GM12878 (cell line): ENCODE data around the gene SIN3A. TPM values are rescaled to one million over a fixed set of nuclear protein-coding genes. Genes with fewer than 3 reads are reported as not detected.
"Not testable (repeated sequence)": the region's sequence is repeated elsewhere in the genome, so short reads cannot be mapped to it uniquely, and the experiment has no call there.

ENCODE experiments used
- ATAC-seq: fragments of 200-7000 bp; cut with Tn5 transposase; 3 replicates; pipeline ENCODE4 v1.9.1; 2020; ENCODE audit warnings: mild to moderate bottlenecking, moderate library complexity
- BruUV-seq: library from RNA; stranded (reverse); fragments of 400-500 nt; replicated peaks from 2 replicates; lab custom pipeline; 2021; lab: Mats Ljungman, UMichigan
- CTCF ChIA-PET: fragments of 300-600 bp; sonication (Branson Sonifier 250); formaldehyde crosslinking; extraction: SDS; loops from one replicate; lab custom pipeline; 2021; ENCODE audit warnings: inconsistent platforms; lab: Yijun Ruan, JAX
- POLR2A ChIA-PET: fragments of 350-600 bp; formaldehyde crosslinking; extraction: SDS; loops from one replicate; lab custom pipeline; 2021; ENCODE audit warnings: inconsistent platforms; lab: Charles Lee
- RAD21 ChIA-PET: fragments of 300-600 bp; sonication (Branson Sonifier 250); formaldehyde crosslinking; loops from one replicate; lab custom pipeline; 2023; ENCODE audit warnings: antibody characterized with exemption; ENCODE audit not compliant: unreplicated experiment; lab: Charles Lee
- SMC1A ChIA-PET: fragments of 300-600 bp; sonication (Branson Sonifier 250); formaldehyde crosslinking; loops from one replicate; lab custom pipeline; 2023; ENCODE audit not compliant: unreplicated experiment, uncharacterized antibody; lab: Charles Lee
- DNase-seq: peaks from one replicate; pipeline ENCODE4 v3.0.0-alpha.2; 2011; ENCODE audit warnings: low read depth, low spot score
- FAIRE-seq: peaks from 3 replicates; lab custom pipeline; 2011; peaks lifted over from hg19 to GRCh38; lab: Jason Lieb, UNC
- H2AFZ ChIP-seq: 2 replicates; pipeline ENCODE4 v1.6.0; 2011; ENCODE audit warnings: low read depth, low read length, control low read depth; ENCODE audit not compliant: control insufficient read depth
- H3K27ac ChIP-seq: 2 replicates; pipeline ENCODE4 v1.5.1; 2011; ENCODE audit warnings: control low read depth; ENCODE audit not compliant: control insufficient read depth, insufficient read depth
- H3K27me3 ChIP-seq, 2 experiments: replicated peaks in 1 of 2; 2 replicates each; pipeline versions ENCODE4 v1.6.0 to v1.6.1; 2011; ENCODE audit warnings: low read length in 1 of 2; ENCODE audit not compliant: control insufficient read depth in 2 of 2, insufficient read depth in 2 of 2
- H3K36me3 ChIP-seq, 2 experiments: 2 replicates each; pipeline ENCODE4 v1.5.1; 2011; ENCODE audit warnings: low read length in 1 of 2; ENCODE audit not compliant: control insufficient read depth in 2 of 2, insufficient read depth in 2 of 2
- H3K4me1 ChIP-seq: 2 replicates; pipeline ENCODE4 v1.6.1; 2011; ENCODE audit warnings: mild to moderate bottlenecking, low read length, moderate library complexity, mixed read lengths; ENCODE audit not compliant: control insufficient read depth, insufficient read depth
- H3K4me2 ChIP-seq: 2 replicates; pipeline ENCODE4 v1.6.0; 2011; ENCODE audit warnings: control low read depth; ENCODE audit not compliant: control insufficient read depth, insufficient read depth
- H3K4me3 ChIP-seq: fragments of 200-600 bp; sonication (generic); 2 replicates; pipeline ENCODE4 v1.5.1; 2016
- H3K79me2 ChIP-seq: 2 replicates; pipeline ENCODE4 v1.6.0; 2011; ENCODE audit warnings: low read length; ENCODE audit not compliant: control insufficient read depth, insufficient read depth
- H3K9ac ChIP-seq: 2 replicates; pipeline ENCODE4 v1.8.0; 2011; ENCODE audit warnings: low read length, control low read depth, mixed read lengths; ENCODE audit not compliant: control insufficient read depth, insufficient read depth
- H3K9me3 ChIP-seq: replicated peaks from 3 replicates; pipeline ENCODE4 v1.5.1; 2011; ENCODE audit warnings: mild to moderate bottlenecking, low read length; ENCODE audit not compliant: control insufficient read depth, insufficient read depth
- H4K20me1 ChIP-seq: 2 replicates; pipeline ENCODE4 v1.6.0; 2011; ENCODE audit not compliant: control insufficient read depth, insufficient read depth
- BMI1 ChIP-seq: fragments of 450-650 bp; IDR thresholded peaks from 2 replicates; pipeline ENCODE4 v1.6.1; 2016; ENCODE audit warnings: mild to moderate bottlenecking, moderate library complexity, borderline replicate concordance
- CREM ChIP-seq: IDR thresholded peaks from 2 replicates; pipeline ENCODE4 v1.6.1; 2014; ENCODE audit warnings: antibody characterized with exemption, low read depth
- DPF2 ChIP-seq: fragments of 450-650 bp; IDR thresholded peaks from 2 replicates; pipeline ENCODE4 v1.6.1; 2017; ENCODE audit warnings: mild to moderate bottlenecking
- IRF4 ChIP-seq: IDR thresholded peaks from 2 replicates; pipeline ENCODE4 v1.6.1; 2011; ENCODE audit warnings: low read depth, low read length
- PAX5 ChIP-seq: IDR thresholded peaks from 2 replicates; pipeline ENCODE4 v1.6.1; 2011; ENCODE audit warnings: low read depth, low read length, borderline replicate concordance
- RAD51 ChIP-seq: fragments of 450-650 bp; IDR thresholded peaks from 2 replicates; pipeline ENCODE4 v1.6.1; 2016; ENCODE audit warnings: moderate library complexity, mild to moderate bottlenecking, inconsistent platforms
- RELA ChIP-seq: fragments of 450-650 bp; IDR thresholded peaks from 2 replicates; pipeline ENCODE4 v1.8.0; 2014; ENCODE audit warnings: borderline replicate concordance; ENCODE audit not compliant: partially characterized antibody
- RELB ChIP-seq: fragments of 450-650 bp; IDR thresholded peaks from 2 replicates; pipeline ENCODE4 v1.6.1; 2017; ENCODE audit warnings: low read depth, mild to moderate bottlenecking, moderate library complexity
- RFX5 ChIP-seq: IDR thresholded peaks from 2 replicates; pipeline ENCODE4 v1.6.1; 2011; ENCODE audit warnings: low read depth, low read length, improper control_type of control experiment
- SRF ChIP-seq, 2 experiments: IDR thresholded peaks; 2 replicates each; pipeline ENCODE4 v1.6.1; 2011; ENCODE audit warnings: low read depth in 2 of 2, low read length in 2 of 2, mild to moderate bottlenecking in 1 of 2, moderate library complexity in 1 of 2
- ZBTB11 ChIP-seq: fragments of 450-650 bp; formaldehyde crosslinking; IDR thresholded peaks from 2 replicates; pipeline ENCODE4 v1.5.0; 2022; ENCODE audit warnings: mild to moderate bottlenecking, missing genetic modification characterization
- WGBS: methylation state at CpG from one replicate; pipeline ENCODE4 v1.1.6; 2016; ENCODE audit warnings: low lambda C conversion rate; ENCODE audit not compliant: insufficient replicate concordance, insufficient coverage; ENCODE audit errors: missing lambda C conversion rate; 5-methylcytosine and 5-hydroxymethylcytosine counted together
- in situ Hi-C: fragments of 300-500 bp; cut with MboI; formaldehyde crosslinking; loops from 9 replicates; pipeline ENCODE4 v1.14.3; 2018; ENCODE audit warnings: mixed read lengths
- intact Hi-C: fragments of 100-400 bp; cut with micrococcal nuclease; formaldehyde crosslinking; loops from one replicate; pipeline ENCODE4 v1.14.2; 2022; ENCODE audit not compliant: unreplicated experiment
- polyA plus RNA-seq, 11 experiments: library from polyadenylated mRNA; depleted of rRNA in 4 of 11; unstranded in 6 of 11; stranded (reverse) in 5 of 11; fragments of >200 nt; fragmentation: Nextera tagmentation in 4 of 11; fragmentation: Illumina TruSeq in 1 of 11; extraction: Ambion mirVana in 4 of 11; extraction: Trizol in 1 of 11; gene quantifications; 1 replicate in 1 of 11; 2 replicates in 10 of 11; pipeline versions ENCODE4 v1.2.1 to v1.2.3, GENCODE V29; 2011 to 2016; ENCODE audit warnings: inconsistent platforms in 2 of 11, missing spikeins in 2 of 11, low read depth in 1 of 11
- total RNA-seq, 4 experiments: library from RNA; depleted of rRNA in 3 of 4; stranded (reverse); fragments of >200 nt in 3 of 4; fragmentation: Illumina TruSeq in 1 of 4; extraction: Trizol in 1 of 4; gene quantifications; 2 replicates each; pipeline versions ENCODE4 v1.2.1 to v1.2.3, GENCODE V29; 2013 to 2021
- TF ChIP-seq, protein P1 (sequence below): IDR thresholded peaks from 2 replicates; pipeline ENCODE4 v1.6.1; 2012; ENCODE audit warnings: low read depth, low read length, improper control_type of control experiment

Gene SIN3A
- total and polyA plus RNA-seq, 10 of the 15 experiments (the other 5 are each of a cell fraction or from before 2014, with no cell fraction given), result 6.4 to 62.2 (median 29.2) TPM

- RAD21 ChIA-PET, POLR2A ChIA-PET, in situ Hi-C loops, FAIRE-seq, intact Hi-C loops, ATAC-seq, H3K27me3 ChIP-seq, CTCF ChIA-PET, H3K4me3 ChIP-seq, DNase-seq, SMC1A ChIA-PET, H3K4me2 ChIP-seq, H3K9ac ChIP-seq, H4K20me1 ChIP-seq, H3K36me3 ChIP-seq, BruUV-seq, H3K27ac ChIP-seq, H3K9me3 ChIP-seq, H2AFZ ChIP-seq: not testable (repeated sequence)
- Histone ChIP-seq H3K79me2 (peaks cover 75% of the 10 kb centered on the region), H3K4me1 (peaks cover 20% of the 10 kb centered on the region)
- WGBS, result 90% methylated on average over 8 of the region's 8 CpGs
Observed at GRCh38 chr15:75443972-75444453, 7.5 kb downstream of the SIN3A start.

- FAIRE-seq (no peak), DNase-seq (no peak), ATAC-seq (no peak)
- H2AFZ ChIP-seq, result no peak overlapping the region
- no peaks in the 10 kb centered on the region for H3K9me3 ChIP-seq
- no peaks in the 10 kb centered on the region for H4K20me1 ChIP-seq
- POLR2A ChIA-PET, result interaction anchor here (0.7 kb wide), 1 partner anchor 9 kb away, joined by 3 read pairs; no protein-coding TSS in a partner anchor
- no peak overlapping the region for H3K4me2 ChIP-seq
- RAD21 ChIA-PET, result no interaction called here
- H3K79me2 ChIP-seq, result peaks cover 62% of the 10 kb centered on the region
- no peak overlapping the region for H3K27ac ChIP-seq
- CTCF ChIA-PET, result interaction anchor here (0.7 kb wide), 1 partner anchor 228 kb away, joined by 3 read pairs; no protein-coding TSS in a partner anchor
- H3K4me3 ChIP-seq, result no peak overlapping the region
- WGBS, result 98% methylated on average over 4 of the region's 4 CpGs
- intact Hi-C loops, result no loop called here
- H3K36me3 ChIP-seq, result peaks cover 0 to 3% of the 10 kb centered on the region in 2 experiments; a peak in 3 of 4 replicates
- SMC1A ChIA-PET, result no interaction called here
- no peaks in the 10 kb centered on the region for H3K4me1 ChIP-seq
- H3K9ac ChIP-seq, result no peak overlapping the region
- BruUV-seq, result no TSS peak
- in situ Hi-C loops, result no loop called here
- H3K27me3 ChIP-seq, result no peaks in the 10 kb centered on the region
- TF ChIP-seq PAX5, result no peak
- TF ChIP-seq BMI1, result no peak
- TF ChIP-seq CREM, result no peak
- TF ChIP-seq ZBTB11 (CRISPR knock-in tag), result no peak
- TF ChIP-seq, protein P1, sequence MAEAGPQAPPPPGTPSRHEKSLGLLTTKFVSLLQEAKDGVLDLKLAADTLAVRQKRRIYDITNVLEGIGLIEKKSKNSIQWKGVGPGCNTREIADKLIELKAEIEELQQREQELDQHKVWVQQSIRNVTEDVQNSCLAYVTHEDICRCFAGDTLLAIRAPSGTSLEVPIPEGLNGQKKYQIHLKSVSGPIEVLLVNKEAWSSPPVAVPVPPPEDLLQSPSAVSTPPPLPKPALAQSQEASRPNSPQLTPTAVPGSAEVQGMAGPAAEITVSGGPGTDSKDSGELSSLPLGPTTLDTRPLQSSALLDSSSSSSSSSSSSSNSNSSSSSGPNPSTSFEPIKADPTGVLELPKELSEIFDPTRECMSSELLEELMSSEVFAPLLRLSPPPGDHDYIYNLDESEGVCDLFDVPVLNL, result no peak
- TF ChIP-seq IRF4, result no peak
- no peak for TF ChIP-seq DPF2
- TF ChIP-seq SRF (IDR thresholded peaks at IDR 0.05; ENCODE audit: low read depth in 2 of 2, low read length in 2 of 2), result no peak
- TF ChIP-seq RELB, result no peak
- no peak for TF ChIP-seq RFX5
- no peak for TF ChIP-seq RAD51
- no peak for TF ChIP-seq RELA
Observed at GRCh38 chr15:75437721-75438120, 13.8 kb downstream of the SIN3A start.
